ENCODE measurements around the gene NEUROD2.

- TF ChIP-seq SNAI2 (CRISPR knock-in tag; IDR thresholded peaks at IDR 0.05), result no peak
- no peak for TF ChIP-seq CREB5 (CRISPR knock-in tag; IDR thresholded peaks at IDR 0.05; ENCODE audit: low read depth)
- no peak for TF ChIP-seq POU6F1 (CRISPR knock-in tag; IDR thresholded peaks at IDR 0.05; ENCODE audit: borderline replicate concordance, low read depth)
- no peak for TF ChIP-seq ZFP30 (CRISPR knock-in tag; IDR thresholded peaks at IDR 0.05)
- TF ChIP-seq TSHZ2 (CRISPR knock-in tag; IDR thresholded peaks at IDR 0.05), result no peak
- TF ChIP-seq OSR1 (CRISPR knock-in tag; IDR thresholded peaks at IDR 0.05), result no peak
- no peak for TF ChIP-seq ARNTL (CRISPR knock-in tag; IDR thresholded peaks at IDR 0.05; ENCODE audit: borderline replicate concordance, low read depth)
- no peak for TF ChIP-seq ZFP3 (CRISPR knock-in tag; IDR thresholded peaks at IDR 0.05)
- TF ChIP-seq PATZ1 (CRISPR knock-in tag; IDR thresholded peaks at IDR 0.05; ENCODE audit: borderline replicate concordance), result no peak
- TF ChIP-seq ZC3H10 (CRISPR knock-in tag; IDR thresholded peaks at IDR 0.05), result no peak
- no peak for TF ChIP-seq RARB (CRISPR knock-in tag; IDR thresholded peaks at IDR 0.05)
- no peak for TF ChIP-seq GLIS3 (CRISPR knock-in tag; IDR thresholded peaks at IDR 0.05)
- no peak for TF ChIP-seq BACH2 (CRISPR knock-in tag; IDR thresholded peaks at IDR 0.05; ENCODE audit: borderline replicate concordance)
Observed at GRCh38 chr17:39576187-39576586, 31.5 kb downstream of the NEUROD2 start.
